Motor neuron (in vitro differentiated cells): ENCODE results near the gene SIDT1. TPM values are rescaled to one million over a fixed set of nuclear protein-coding genes. Genes with fewer than 3 reads are reported as not detected.

ENCODE experiments used
- ATAC-seq, 8 experiments: fragments of 200-7000 bp; cut with Tn5 transposase; replicated peaks in 6 of 8; 2 replicates each; pipeline ENCODE4 v1.8.0; 2021; ENCODE audit warnings: mild to moderate bottlenecking in 8 of 8, moderate library complexity in 8 of 8
- H3K27ac ChIP-seq, 2 donors: fragments of 250-450 bp; sonication (Bioruptor Pico); 2 replicates each; pipeline ENCODE4 v1.9.0; 2021; ENCODE audit warnings: antibody characterized with exemption in 2 of 2, mild to moderate bottlenecking in 2 of 2, moderate library complexity in 1 of 2
- H3K4me1 ChIP-seq, 2 donors: fragments of 250-450 bp; sonication (Bioruptor Pico); replicated peaks in 1 of 2; 2 replicates each; pipeline ENCODE4 v1.6.1; 2021; ENCODE audit warnings: antibody characterized with exemption in 2 of 2, mild to moderate bottlenecking in 2 of 2, moderate library complexity in 1 of 2
- H3K4me3 ChIP-seq, 5 donors: fragments of 250-450 bp; sonication (Bioruptor Pico); 2 replicates each; pipeline ENCODE4 v1.9.0; 2021; ENCODE audit warnings: antibody characterized with exemption in 5 of 5, mild to moderate bottlenecking in 5 of 5, moderate library complexity in 4 of 5
- WGBS, 10 experiments: fragments of 450-650 bp; shearing (Covaris generic); methylation state at CpG; one replicate each; pipeline ENCODE4 v1.0.0; 2022; 5-methylcytosine and 5-hydroxymethylcytosine counted together
- in situ Hi-C, 9 experiments: fragments of 400-800 bp; cut with MboI; loops; one replicate each; pipeline ENCODE4 v1.15.0; 2021; ENCODE audit warnings: low sequenced_read_pairs in 9 of 9, low pct_unique_long_range_greater_than_20kb in 2 of 9; ENCODE audit not compliant: unreplicated experiment in 9 of 9
- total RNA-seq, 8 experiments: library from RNA; unstranded; fragments of 300-600 nt; gene quantifications; 2 replicates each; pipeline versions ENCODE4 v1.2.3 to v1.2.4, GENCODE V29; 2022

Gene SIDT1
- total RNA-seq, 8 experiments from 2014 or later = 0.33 to 6.1 (median 0.66) TPM; not detected in 2

DNA sequence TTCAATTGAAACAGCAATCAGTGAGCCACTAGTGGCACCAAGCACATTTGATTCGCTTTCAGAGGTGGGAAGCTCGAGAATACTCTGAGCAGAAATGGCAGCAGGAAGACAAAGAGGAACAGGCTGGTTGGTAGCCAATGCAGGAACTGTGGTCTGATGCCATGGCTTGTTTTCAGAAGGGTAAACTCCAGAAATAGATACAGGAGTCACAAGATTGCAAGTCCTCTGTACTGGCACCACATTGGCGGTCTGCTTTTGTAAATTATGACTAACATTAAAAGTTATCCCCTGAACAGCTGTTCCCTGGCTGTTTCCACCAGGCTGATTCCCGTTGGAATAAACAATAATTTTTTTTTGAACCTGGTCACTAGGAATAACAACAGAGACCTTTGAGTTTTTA lies 128.5 kb downstream of the SIDT1 start:
- in situ Hi-C loops = no loop called here
- H3K4me1 ChIP-seq = peaks cover 0 to 8% of the 10 kb centered on the region in 2 donors
- 57 to 100% (median 95%) methylated on average over 1 to 4 of the region's 4 CpGs; no CpG with 5 or more reads in 1 of the 10 experiments for WGBS, 10 experiments
- ATAC-seq = no peak
- no peak overlapping the region for H3K27ac ChIP-seq
- no peak overlapping the region for H3K4me3 ChIP-seq

DNA sequence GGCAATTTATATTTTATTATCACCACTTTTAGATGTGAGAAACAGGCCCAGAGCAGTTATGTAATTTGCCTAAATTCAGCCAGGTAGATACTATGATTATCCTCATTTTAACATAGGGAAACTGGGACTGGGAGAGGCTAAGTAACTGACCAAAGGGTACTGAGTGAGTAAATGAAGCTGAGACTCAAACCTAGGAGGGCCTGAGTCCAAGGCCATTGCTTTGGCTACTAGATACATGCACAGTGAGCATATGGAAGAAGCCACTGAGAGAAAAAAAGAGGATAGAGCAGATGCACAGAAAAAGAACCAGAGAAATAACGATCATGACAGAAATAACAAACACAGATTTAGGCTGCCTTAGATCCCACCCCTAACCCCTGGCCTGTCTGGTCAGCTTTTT lies 130.5 kb downstream of the SIDT1 start:
- peaks cover 0 to 8% of the 10 kb centered on the region in 2 donors for H3K4me1 ChIP-seq
- H3K27ac ChIP-seq = no peak overlapping the region
- in situ Hi-C loops = no loop called here
- H3K4me3 ChIP-seq = no peak overlapping the region
- WGBS, 10 experiments = 0 to 88% (median 29%) methylated on average over 1 of the region's 1 CpG; no CpG with 5 or more reads in 2 of the 10 experiments
- ATAC-seq = no peak

DNA sequence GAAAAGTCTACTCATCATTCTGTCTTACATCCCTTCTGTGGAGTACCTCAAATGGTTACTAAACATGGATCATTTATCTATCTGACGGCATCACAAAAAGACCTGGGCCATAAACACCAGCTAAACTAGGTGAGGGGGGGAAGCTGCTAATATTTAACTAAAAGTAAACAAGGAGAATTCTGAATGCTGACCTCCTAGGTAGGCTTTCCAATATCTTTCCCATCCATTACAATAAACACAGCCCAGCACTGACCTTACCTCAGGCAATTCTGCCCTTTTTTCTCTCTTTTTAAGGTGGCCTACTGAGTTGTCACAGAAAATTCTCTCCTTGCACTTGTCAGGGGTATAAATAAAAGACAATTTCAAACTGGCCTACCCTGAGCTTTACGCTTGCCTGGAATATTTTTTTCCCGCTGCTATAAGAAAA lies 131.0 kb downstream of the SIDT1 start:
- WGBS, 10 experiments = 11 to 100% (median 43%) methylated on average over 1 to 3 of the region's 3 CpGs
- no peak for ATAC-seq
- Histone ChIP-seq H3K4me1 (peaks cover 0 to 8% of the 10 kb centered on the region in 2 donors), H3K27ac (no peak overlapping the region), H3K4me3 (no peak overlapping the region)
- in situ Hi-C loops = no loop called here

DNA sequence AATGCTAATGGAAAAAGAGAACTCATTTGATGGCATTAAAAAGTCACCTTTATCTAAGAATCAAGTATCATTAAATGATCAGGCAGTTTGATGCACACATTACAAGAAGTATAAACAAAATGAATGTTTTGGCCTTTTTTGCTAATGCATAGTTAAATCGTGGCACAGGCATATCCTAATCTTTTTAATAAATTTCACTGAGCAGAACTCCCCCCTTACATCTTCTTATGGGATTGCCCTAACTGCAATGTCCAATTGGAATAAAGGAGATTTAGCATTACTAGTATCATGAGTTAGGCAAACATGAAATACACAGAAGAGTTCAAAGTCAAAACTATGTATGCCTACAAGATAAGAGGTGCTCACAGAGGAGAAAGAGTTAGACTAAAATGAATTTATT lies 131.4 kb downstream of the SIDT1 start:
- Histone ChIP-seq H3K4me3 (no peak overlapping the region), H3K27ac (no peak overlapping the region), H3K4me1 (peaks cover 0 to 8% of the 10 kb centered on the region in 2 donors)
- in situ Hi-C loops = no loop called here
- no peak for ATAC-seq
- WGBS, 10 experiments = 11 to 100% (median 43%) methylated on average over 1 of the region's 1 CpG; no CpG with 5 or more reads in 3 of the 10 experiments

DNA sequence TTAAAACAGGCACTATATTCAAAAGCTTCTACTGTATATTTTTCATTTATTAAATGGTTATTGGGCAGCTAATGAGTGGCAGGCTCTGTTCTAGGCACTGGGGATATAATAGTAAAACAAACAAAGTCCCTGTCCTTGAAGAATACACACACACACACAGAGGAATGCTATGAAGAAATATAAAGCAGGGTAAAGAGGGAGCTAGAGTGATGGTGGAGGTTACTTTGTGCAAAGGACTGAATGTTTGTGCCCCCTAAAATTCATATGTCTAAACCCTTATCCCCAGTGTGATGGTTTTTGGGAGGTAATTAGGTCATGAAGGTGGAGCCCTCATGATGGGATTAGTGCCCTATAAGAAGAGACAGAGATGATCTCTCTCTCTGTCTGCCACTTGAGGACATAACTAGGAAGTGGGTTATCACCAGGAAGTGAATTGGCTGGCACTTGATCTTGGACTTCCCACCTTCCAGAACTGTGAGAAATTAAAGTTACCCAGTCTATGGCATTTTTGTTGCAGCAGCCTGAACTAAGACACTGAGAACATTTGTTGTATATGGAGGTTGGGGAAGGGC lies 132.3 kb downstream of the SIDT1 start:
- no peak for ATAC-seq
- H3K27ac ChIP-seq = no peak overlapping the region
- in situ Hi-C loops = no loop called here
- no peak overlapping the region for H3K4me3 ChIP-seq
- H3K4me1 ChIP-seq = peaks cover 0 to 8% of the 10 kb centered on the region in 2 donors

DNA sequence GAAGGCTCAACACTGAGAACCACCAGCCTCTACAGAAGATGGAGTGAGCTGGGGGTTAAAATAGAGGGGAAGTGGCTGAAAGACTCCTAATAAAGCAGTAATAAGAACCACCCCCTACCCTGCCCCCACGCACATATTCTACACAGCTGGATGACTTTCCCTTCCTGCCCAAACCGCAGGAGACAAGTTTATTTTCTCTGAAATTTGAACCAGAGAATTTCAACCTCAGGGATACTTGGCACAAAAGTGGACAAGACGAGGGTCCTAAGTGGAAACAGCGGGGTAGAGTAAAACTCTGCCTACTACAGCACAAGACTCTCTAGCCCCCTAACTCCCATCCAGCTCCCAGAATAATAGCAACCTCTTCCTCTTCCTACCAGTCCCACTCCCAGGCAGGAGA lies 135.7 kb downstream of the SIDT1 start:
- H3K4me3 ChIP-seq = no peak overlapping the region
- no peak overlapping the region for H3K27ac ChIP-seq
- no peak for ATAC-seq
- peaks cover 0 to 4% of the 10 kb centered on the region in 2 donors for H3K4me1 ChIP-seq
- in situ Hi-C loops = no loop called here
- 0 to 93% (median 34%) methylated on average over 1 to 4 of the region's 4 CpGs; no CpG with 5 or more reads in 2 of the 10 experiments for WGBS, 10 experiments

DNA sequence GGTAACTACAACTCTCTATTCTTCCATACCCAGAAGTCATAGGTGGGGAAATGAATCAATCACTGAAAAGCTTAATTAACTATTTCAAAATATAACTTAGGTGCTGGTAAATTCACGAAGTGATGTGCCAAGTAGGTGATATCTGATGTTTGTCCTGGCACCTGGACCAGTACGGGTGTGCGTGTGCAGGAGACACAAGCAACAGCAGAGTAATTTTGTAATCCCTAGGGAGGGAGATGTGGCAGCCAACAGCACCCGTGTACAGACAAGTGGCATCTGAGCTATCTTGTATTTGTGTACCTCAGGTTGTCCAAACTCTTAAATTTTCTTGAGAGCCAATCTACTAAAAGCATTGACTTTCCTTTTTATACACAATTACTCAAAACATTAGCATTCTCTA lies 141.2 kb downstream of the SIDT1 start:
- 73 to 100% (median 94%) methylated on average over 1 to 4 of the region's 4 CpGs; no CpG with 5 or more reads in 1 of the 10 experiments for WGBS, 10 experiments
- H3K4me1 ChIP-seq = no peaks in the 10 kb centered on the region
- H3K4me3 ChIP-seq = no peak overlapping the region
- no peak overlapping the region for H3K27ac ChIP-seq
- in situ Hi-C loops = no loop called here
- no peak for ATAC-seq

DNA sequence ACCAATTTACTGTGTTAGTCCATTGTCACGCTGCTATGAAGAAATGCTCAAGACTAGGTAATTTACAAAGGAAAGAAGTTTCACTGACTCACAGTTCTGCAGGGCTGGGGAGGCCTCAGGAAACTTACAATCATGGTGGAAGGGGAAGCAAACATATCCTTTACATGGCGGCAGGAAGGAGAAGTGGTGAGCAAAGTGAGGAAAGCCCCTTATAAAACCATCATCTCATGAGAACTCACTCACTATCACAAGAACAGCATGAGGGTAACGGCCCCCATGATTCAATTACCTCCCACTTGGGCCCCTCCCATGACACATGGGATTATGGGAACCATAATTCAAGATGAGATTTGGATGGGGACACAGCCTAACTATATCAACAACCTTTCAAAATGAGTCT lies 143.9 kb downstream of the SIDT1 start:
- ATAC-seq = no peak
- WGBS, 10 experiments = 80 to 100% (median 100%) methylated on average over 1 to 3 of the region's 3 CpGs; no CpG with 5 or more reads in 2 of the 10 experiments
- Histone ChIP-seq H3K27ac (no peak overlapping the region), H3K4me1 (no peaks in the 10 kb centered on the region), H3K4me3 (no peak overlapping the region)
- in situ Hi-C loops = no loop called here

DNA sequence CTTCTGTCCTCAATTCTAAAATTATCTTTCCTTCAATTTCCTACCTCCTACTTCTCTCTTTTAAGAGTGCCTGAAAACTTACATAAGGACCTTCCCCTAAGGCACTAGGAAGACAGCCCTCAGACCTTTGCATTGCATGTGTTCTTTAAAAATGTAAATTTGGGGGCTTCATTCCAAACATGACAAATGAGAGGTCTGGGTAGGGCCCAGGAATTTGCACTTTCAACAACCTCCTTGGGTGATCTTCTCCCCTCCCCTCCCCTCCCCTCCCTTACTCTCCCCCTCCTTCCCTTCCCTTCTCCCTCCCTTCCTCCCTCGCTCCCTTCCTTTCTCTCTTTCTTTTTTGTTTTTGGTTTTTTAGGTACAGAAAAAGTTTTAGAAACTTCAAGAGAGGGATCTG lies 145.4 kb downstream of the SIDT1 start:
- no peaks in the 10 kb centered on the region for H3K4me1 ChIP-seq
- H3K4me3 ChIP-seq = no peak overlapping the region
- WGBS, 10 experiments = no CpG with 5 or more reads among the region's 1 CpG
- in situ Hi-C loops = no loop called here
- H3K27ac ChIP-seq = no peak overlapping the region
- peak in 3 of 8 experiments; percentile 62 to 84 (median 67) for ATAC-seq

DNA sequence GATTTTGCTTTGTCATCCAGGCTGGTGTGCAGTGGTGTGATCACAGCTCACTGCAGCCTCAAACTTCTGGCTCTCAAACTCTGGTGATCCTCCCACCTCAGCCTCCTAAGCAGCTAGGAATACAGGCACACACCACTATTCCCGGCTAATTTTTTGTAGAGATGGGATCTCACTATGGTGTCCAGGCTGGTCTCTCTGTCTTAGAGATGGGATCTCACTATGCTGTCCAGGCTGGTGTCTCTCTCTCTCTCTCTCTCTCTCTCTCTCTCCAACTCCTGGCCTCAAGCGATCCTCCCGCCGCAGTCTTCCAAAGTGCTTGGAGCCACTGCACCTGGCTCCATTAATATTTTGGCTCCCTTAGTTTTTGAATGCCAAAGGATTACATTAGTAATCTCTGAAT lies 146.4 kb downstream of the SIDT1 start:
- no peaks in the 10 kb centered on the region for H3K4me1 ChIP-seq
- in situ Hi-C loops = no loop called here
- 87 to 100% (median 100%) methylated on average over 1 to 4 of the region's 4 CpGs; no CpG with 5 or more reads in 3 of the 10 experiments for WGBS, 10 experiments
- ATAC-seq = no peak
- no peak overlapping the region for H3K27ac ChIP-seq
- no peak overlapping the region for H3K4me3 ChIP-seq

Other genes with a start within 250 kb of the SIDT1 start
- gene CFAP44, start 91.1 kb upstream of the SIDT1 start, total RNA-seq = 10 to 100 TPM in 3 of 8 experiments, 1 to 10 TPM in 5; 1.7 to 30.1 (median 6.3) TPM
- gene SPICE1, start 17.4 kb upstream of the SIDT1 start, total RNA-seq = 10 to 100 TPM in 5 of 8 experiments, 1 to 10 TPM in 3; 6.5 to 22.0 (median 16.8) TPM
- 10 to 100 TPM in 4 of 8 experiments, 1 to 10 TPM in 4; 8.2 to 16.8 (median 9.7) TPM for gene USF3, start 164.1 kb downstream of the SIDT1 start, total RNA-seq
- gene NAA50, start 213.7 kb downstream of the SIDT1 start, total RNA-seq = 100 to 1,000 TPM in 3 of 8 experiments, 10 to 100 TPM in 5; 34.0 to 108 (median 72.5) TPM
- gene ATP6V1A, start 214.5 kb downstream of the SIDT1 start, total RNA-seq = 100 to 1,000 TPM in 3 of 8 experiments, 10 to 100 TPM in 5; 48.9 to 129 (median 94.7) TPM